KMS-11 (cell line): ENCODE measurements around the gene VPS54.

ENCODE experiments used
- H2AFZ ChIP-seq: fragments of 200-600 bp; sonication (generic); 2 replicates; pipeline ENCODE4 v1.6.1; 2016; ENCODE audit warnings: antibody characterized with exemption, mixed run types, low read depth
- H3K27ac ChIP-seq: fragments of 200-600 bp; sonication (generic); 2 replicates; pipeline ENCODE4 v1.6.1; 2016; ENCODE audit warnings: mild to moderate bottlenecking, mixed run types
- H3K27me3 ChIP-seq: fragments of 200-600 bp; sonication (generic); 2 replicates; pipeline ENCODE4 v1.6.1; 2017; ENCODE audit warnings: mild to moderate bottlenecking, low read depth, mixed run types, moderate library complexity; ENCODE audit not compliant: insufficient read depth
- H3K36me3 ChIP-seq: fragments of 200-600 bp; sonication (generic); 2 replicates; pipeline ENCODE4 v1.6.1; 2017; ENCODE audit warnings: mild to moderate bottlenecking, mixed run types; ENCODE audit not compliant: insufficient read depth
- H3K4me1 ChIP-seq: fragments of 200-600 bp; sonication (generic); 2 replicates; pipeline ENCODE4 v1.6.1; 2016; ENCODE audit warnings: mild to moderate bottlenecking, low read depth, mixed run types; ENCODE audit not compliant: poor library complexity, severe bottlenecking
- H3K4me2 ChIP-seq: fragments of 200-600 bp; sonication (generic); 2 replicates; pipeline ENCODE4 v1.7.0; 2016; ENCODE audit warnings: mild to moderate bottlenecking, mixed run types
- H3K4me3 ChIP-seq: fragments of 200-600 bp; sonication (generic); IDR thresholded peaks from 2 replicates; pipeline ENCODE4 v1.6.1; 2017; ENCODE audit warnings: low read depth, low read length, mixed read lengths; ENCODE audit not compliant: insufficient read depth
- H3K79me2 ChIP-seq: fragments of 200-600 bp; sonication (generic); 2 replicates; pipeline ENCODE4 v1.6.1; 2016; ENCODE audit warnings: low read depth, mixed run types; ENCODE audit not compliant: insufficient read depth
- H3K9ac ChIP-seq: fragments of 200-600 bp; sonication (generic); 2 replicates; pipeline ENCODE4 v1.6.1; 2016; ENCODE audit warnings: mild to moderate bottlenecking, mixed run types
- H4K20me1 ChIP-seq: fragments of 200-600 bp; sonication (generic); 2 replicates; pipeline ENCODE4 v1.6.1; 2016; ENCODE audit warnings: mild to moderate bottlenecking, mixed run types; ENCODE audit not compliant: insufficient read depth
- CTCF ChIP-seq: fragments of 200-600 bp; sonication (generic); conservative IDR thresholded peaks from 2 replicates; pipeline ENCODE4 v1.6.1; 2017; ENCODE audit warnings: low read depth, mild to moderate bottlenecking, antibody characterized with exemption, low read length, moderate library complexity, mixed read lengths

VPS54 gene

DNA sequence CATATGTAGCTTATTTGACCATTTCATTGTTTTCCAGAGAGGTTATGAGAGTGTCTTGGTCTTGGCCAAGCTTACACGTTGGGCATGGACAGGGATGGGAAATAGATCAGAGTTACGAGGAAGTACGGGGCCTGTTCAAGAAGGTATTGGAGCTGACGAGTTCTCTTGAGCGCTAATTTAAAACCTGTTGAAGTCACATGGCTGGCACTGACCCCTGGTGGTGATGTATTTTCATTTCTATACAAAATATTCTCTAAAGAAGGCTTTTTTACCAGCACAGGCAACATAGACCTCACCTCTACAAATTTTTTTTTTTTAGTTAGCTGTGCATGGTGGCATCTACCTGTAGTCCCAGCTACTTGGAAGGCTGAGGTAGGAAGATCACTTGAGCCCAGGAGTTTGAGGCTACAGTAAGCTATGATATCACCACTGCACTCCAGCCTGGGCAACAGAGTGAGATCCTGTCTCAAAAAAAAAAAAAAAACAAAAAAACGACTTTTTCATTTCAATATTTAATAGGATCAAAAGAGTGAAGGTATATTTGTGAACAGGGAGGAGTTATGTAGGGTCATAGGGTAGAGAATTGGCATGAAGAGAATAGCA, 157.9 kb downstream of the VPS54 start:
- peaks cover 5% of the 10 kb centered on the region; the same call in 1 of the 2 replicates for H3K79me2 ChIP-seq
- H4K20me1 ChIP-seq: no peaks in the 10 kb centered on the region
- H3K4me2 ChIP-seq: no peak overlapping the region
- H3K27ac ChIP-seq: no peak overlapping the region
- no peaks in the 10 kb centered on the region for H3K27me3 ChIP-seq
- peaks cover 14% of the 10 kb centered on the region for H3K4me1 ChIP-seq
- no peaks in the 10 kb centered on the region; the same call in 1 of the 2 replicates for H3K36me3 ChIP-seq
- no peak overlapping the region for H3K9ac ChIP-seq
- peak; percentile 85 for TF ChIP-seq CTCF
- no peak overlapping the region for H3K4me3 ChIP-seq
- no peak overlapping the region for H2AFZ ChIP-seq

DNA sequence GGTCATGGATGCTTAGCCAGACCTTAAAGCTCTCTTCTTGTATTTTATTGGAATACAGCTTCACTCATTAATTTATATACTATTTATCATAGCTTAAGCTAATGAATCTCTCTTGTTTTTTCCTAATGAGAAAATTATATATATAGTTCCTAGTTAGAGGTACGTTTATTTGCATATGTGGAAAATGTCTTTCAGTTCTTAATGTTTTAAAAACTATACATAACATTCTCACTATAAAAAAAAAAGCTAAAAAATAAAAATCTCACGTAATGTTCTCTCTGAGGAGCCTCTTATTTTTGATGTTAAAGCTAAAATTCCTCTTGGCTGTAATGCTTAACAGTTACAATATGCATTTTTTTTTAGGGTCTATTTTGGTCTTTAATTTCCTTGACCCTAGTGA, 160.9 kb downstream of the VPS54 start:
- H3K27ac ChIP-seq: no peak overlapping the region
- no peak overlapping the region for H2AFZ ChIP-seq
- H3K4me2 ChIP-seq: no peak overlapping the region
- no peaks in the 10 kb centered on the region for H3K4me1 ChIP-seq
- no peaks in the 10 kb centered on the region; the same call in 1 of the 2 replicates for H3K36me3 ChIP-seq
- H3K27me3 ChIP-seq: no peaks in the 10 kb centered on the region
- H3K9ac ChIP-seq: no peak overlapping the region
- no peaks in the 10 kb centered on the region for H4K20me1 ChIP-seq
- no peak overlapping the region for H3K4me3 ChIP-seq
- H3K79me2 ChIP-seq: peaks cover 20% of the 10 kb centered on the region; the same call in 1 of the 2 replicates
- no peak for TF ChIP-seq CTCF

- Histone ChIP-seq H3K4me2 (no peak overlapping the region), H3K9ac (no peak overlapping the region), H3K4me3 (no peak overlapping the region), H3K4me1 (no peaks in the 10 kb centered on the region), H3K27ac (no peak overlapping the region), H4K20me1 (no peaks in the 10 kb centered on the region), H3K36me3 (no peaks in the 10 kb centered on the region; the same call in 1 of the 2 replicates), H3K27me3 (no peaks in the 10 kb centered on the region), H3K79me2 (peaks cover 37% of the 10 kb centered on the region; the same call in 1 of the 2 replicates), H2AFZ (no peak overlapping the region)
- no peak for TF ChIP-seq CTCF
These were observed 163.0 kb downstream of the VPS54 start for GRCh38 chr2:63856303-63856603.

GRCh38 chr2:63855418-63856302, 163.6 kb downstream of the VPS54 start:
- Histone ChIP-seq H2AFZ (no peak overlapping the region), H3K4me3 (no peak overlapping the region), H3K4me2 (no peak overlapping the region), H3K9ac (no peak overlapping the region), H4K20me1 (no peaks in the 10 kb centered on the region), H3K79me2 (peaks cover 43% of the 10 kb centered on the region; the same call in 1 of the 2 replicates), H3K27ac (no peak overlapping the region), H3K4me1 (no peaks in the 10 kb centered on the region), H3K36me3 (no peaks in the 10 kb centered on the region; the same call in 1 of the 2 replicates), H3K27me3 (no peaks in the 10 kb centered on the region)
- no peak for TF ChIP-seq CTCF
